HG03439 (cell line): ENCODE measurements around the gene CD180.

Experiments
- ATAC-seq: cut with Tn5 transposase; IDR thresholded peaks from one replicate; pipeline ENCODE4 v1.9.1; 2021; ENCODE audit warnings: mild to moderate bottlenecking, moderate library complexity; ENCODE audit not compliant: unreplicated experiment

CD180 gene

DNA sequence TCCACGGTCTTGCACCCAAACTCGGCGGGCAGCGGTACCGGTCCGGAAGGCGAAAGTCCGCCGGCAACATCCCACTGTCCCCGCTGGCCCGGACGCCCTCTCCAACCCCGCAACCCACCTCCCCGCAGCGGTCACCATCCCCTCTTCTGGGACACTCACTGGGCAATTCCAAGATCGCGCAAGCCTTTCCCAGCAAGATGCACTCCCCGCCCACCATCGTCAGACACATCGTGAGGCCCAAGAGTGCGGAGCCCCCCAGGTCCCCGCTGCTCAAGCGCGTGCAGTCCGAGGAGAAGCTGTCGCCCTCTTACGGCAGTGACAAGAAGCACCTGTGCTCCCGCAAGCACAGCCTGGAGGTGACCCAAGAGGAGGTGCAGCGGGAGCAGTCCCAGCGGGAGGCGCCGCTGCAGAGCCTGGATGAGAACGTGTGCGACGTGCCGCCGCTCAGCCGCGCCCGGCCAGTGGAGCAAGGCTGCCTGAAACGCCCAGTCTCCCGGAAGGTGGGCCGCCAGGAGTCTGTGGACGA, 33.3 kb downstream of the CD180 start:
- no peak for ATAC-seq

DNA sequence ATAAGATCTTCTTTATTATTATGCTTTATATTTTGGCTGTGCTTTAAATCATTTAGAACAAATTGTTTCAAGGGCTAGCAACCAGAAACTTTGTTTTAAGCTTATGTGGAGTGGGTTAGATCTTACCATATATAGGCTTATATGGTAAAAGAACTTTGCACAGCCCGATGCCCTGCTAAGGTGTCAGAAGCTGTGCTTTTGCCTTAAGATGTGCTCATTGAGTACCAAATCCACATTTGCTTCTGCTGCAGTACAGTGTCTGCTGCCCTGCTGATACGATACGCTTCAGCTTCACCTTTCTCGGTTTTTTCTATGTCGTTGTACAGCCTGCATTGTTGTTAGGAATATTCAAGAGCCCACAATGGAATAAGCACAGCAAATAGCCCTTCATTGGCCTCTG, 34.8 kb downstream of the CD180 start:
- no peak for ATAC-seq

DNA sequence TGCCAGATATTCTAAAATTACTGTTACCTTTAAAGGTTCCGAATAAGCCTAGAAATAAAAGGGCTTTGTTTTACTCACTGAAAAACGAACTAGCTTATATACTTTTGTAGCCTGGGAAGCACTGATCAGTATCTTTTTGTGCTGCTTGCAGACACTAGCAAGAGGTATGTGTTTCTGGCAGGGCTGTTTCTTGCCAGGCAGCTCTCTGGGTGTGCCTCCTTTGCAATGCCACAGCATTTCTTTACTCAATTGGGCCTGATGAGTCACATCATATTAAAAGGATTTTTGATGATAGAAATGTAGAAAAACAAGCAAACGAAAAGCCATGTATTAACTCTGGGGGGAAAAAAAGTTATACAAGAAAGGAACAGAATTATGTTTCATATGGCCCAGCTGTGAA, 35.6 kb downstream of the CD180 start:
- no peak for ATAC-seq

- no peak for ATAC-seq
Measured at GRCh38 chr5:67160272-67160671, 36.3 kb downstream of the CD180 start.

DNA sequence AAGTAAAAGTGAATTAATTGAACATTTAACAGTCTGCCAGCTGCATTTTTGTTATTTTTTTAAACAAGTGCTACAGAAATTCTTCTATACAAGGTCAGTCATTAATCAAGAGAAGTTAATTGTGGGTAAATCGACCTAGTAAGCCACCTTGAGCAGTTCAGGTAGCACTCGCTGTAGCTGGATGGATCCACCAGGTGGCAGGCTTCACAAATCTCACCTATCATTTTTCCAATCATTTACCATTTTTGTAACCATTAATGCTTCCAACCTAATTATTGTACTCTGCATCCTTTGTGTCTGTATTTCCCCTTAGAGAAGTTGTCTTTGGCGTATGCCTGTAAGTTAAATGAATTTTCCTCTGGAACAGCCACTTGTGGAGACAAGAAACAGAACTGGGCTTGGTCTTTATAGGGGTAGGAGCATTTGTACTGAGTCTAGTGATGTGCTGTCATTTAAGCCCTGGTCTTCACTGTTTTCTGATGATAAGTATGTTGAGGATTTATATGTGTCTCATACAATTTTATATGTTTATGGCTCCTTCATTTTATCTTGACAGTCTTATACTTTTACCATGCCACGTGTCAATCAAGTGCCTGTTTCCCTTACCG, 39.5 kb downstream of the CD180 start:
- ATAC-seq, result no peak

DNA sequence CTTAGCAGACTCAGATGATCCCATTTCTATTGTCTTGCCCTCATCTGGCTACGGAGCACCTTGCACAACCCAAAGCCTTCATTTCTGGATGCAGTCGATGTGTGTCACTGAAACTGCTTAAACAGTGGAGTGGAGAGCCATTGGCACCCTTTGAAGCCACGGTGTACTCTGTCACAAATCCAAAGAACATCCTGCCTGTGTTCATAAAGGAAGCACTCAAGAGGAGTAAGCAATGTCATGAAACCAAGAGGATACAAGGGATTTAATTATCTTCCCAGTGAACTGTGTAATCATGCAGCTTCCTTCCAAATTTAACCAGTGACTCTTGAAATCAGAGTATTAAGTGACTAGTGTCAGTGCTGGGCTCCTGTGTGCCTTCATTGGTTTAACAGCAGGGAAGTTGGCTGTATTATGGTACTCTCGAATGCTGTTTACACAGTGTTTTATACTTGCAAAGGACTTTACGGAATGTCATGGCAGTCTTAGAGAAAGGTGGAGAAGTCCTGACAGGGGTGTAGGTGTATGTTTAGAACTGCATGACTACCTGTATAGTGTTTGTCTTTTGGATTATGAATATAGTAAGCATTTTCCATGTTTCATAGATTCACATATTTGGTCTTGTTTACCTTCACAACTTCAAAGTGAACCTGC, 41.9 kb downstream of the CD180 start:
- ATAC-seq, result no peak

DNA sequence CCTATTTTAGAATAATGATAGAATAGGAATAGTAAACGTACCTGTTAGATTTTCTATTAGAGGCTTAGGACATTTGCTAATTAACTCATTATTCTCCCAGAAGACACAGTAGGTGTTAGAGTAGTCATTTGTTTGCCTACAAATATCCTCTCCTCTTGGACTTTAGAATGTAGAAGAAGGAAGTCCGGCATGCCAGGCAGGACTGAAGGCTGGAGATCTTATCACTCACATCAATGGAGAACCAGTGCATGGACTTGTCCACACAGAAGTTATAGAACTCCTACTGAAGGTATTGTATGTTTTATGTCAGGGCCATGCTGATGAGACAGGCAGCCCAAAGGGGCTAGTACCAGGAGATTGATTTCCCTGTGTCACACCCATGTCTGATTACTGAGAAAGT, 43.3 kb downstream of the CD180 start:
- no peak for ATAC-seq

- no peak for ATAC-seq
Measured at GRCh38 chr5:67152400-67152799, 44.2 kb downstream of the CD180 start.

GRCh38 chr5:67149951-67150523, 46.6 kb downstream of the CD180 start:
- no peak for ATAC-seq

DNA sequence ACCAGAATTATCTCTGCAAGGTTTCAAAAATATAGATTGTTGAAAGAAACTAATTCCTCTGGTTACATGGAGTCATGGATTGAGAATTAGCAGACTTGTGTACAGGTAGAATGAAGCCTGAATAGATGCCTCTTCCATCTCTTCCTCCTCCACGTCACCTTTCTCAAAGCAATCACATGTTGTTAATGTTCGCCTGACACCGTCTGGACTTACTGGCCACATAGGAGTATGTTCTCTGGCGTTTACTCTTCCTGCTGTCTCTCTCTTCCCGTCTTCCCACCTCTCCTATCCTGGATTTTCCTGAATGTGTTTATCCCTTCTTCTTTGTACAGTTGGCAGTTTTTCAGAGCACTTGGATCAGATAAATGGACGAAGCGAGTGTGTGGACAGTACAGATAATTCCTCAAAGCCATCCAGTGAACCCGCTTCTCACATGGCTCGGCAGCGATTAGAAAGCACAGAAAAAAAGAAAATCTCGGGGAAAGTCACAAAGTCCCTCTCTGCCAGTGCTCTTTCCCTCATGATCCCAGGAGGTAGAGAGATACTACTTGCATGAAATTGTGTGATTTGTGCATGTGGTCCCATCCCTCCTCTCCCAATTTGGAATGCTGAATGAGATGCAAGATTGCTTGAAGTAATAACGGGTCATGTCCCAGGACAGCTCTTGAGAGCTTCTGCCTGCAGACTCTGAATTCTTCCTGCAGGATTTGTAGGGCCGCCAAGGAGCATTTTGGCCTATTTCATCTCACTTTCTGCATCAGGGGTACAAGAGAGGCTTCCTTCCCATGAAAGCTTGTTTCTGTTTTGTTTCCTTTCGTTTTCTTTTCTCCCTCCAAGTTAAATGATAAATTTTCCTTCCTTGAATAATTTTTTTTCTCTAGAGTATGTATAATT, 47.3 kb downstream of the CD180 start:
- ATAC-seq, result no peak

DNA sequence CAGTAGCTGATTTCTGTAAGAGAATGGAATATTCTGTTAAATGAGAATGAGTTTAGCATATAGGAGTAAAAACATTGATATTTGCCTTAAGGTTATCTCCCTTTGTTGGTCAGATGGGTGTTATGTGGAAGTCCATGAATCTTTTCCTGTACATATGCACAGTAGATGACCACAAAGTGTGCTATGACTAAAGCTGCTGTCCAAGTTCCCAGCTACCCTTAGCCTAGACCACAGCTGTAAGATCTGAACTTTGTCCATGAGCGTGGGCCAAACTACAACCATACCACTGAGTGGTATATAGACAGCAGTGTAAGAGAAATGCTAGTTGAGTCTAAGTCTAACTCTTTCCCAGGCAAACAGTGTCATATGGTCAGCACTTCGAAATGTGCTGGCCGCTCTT, 48.8 kb downstream of the CD180 start:
- no peak for ATAC-seq

DNA sequence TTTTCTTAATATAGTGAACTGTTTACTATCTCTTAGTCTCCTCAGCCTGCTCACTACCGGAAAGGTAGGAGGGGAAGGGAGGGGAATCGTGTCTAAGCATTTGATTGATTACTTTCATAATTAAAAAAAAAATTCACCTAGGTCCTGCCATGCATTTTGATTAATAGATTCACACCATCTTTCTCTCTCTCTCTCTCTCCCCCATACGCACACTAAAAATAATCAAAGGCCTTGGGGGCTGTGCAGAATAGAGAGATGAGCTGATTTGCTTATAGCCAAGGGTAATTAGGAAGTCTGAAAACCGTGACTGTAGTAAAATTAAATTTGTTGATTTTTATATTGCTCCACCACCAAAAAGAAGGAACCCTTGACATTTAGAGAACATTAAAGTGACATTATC, 49.6 kb downstream of the CD180 start:
- ATAC-seq, result no peak

- no peak for ATAC-seq
Measured at GRCh38 chr5:67146574-67146973, 50.0 kb downstream of the CD180 start.

DNA sequence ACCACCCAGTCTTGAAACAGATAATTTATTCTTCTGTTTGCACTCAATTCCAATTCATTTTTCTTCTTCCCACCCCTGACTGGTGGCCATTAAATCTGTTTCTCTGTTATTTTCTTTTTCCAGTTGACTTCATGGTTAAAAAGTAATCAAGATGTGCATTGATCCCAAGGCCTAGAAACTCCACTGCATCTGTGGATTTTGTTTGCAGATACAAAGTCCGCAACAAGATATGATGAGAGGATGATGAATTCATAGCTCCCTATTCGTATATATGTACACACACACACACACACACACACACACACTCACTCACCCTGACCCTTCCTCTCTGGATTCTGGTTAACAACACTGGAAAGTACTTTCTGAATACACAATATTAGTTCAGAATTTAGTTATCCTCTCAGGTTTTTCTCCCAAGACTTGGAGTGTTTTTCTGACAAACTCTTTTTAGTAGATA, 52.4 kb downstream of the CD180 start:
- ATAC-seq, result no peak

DNA sequence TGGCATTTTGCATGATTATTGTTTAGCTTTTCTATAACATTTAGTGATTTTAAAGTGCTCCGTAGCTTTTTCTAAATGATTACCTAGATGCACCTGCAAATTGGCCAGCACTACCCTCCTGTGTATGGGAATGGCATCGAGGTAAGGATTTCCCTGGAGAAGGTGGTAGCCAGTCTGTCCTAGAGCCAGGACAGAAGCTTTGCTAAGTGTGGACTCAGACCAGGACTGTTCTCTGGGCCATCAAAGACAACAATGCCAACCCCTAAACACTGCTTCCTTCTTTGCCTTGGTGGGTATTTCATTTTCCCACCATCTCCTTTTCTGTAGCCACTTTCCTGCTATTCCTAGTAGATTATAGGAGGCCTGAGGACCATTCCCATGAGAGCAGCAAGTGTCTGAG, 53.0 kb downstream of the CD180 start:
- no peak for ATAC-seq

GRCh38 chr5:67142816-67143215, 53.8 kb downstream of the CD180 start:
- no peak for ATAC-seq

DNA sequence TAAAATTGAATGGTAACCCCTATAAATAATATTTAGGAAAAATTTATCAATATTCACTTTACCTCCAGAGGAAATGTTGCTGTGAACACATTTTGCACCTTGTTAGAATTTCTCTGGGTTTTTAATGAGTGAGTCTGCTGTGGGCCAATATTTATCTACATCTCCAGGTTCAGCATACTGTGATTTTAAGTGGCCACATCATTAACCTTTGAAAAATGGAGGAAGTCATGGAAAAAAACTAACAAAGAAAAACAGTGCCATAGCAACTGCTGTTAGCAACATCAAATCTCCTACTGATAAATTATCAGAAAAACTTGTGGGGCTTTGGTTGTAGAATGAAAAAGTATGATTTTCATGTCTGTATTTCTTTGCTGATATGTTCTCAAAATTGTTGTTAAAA, 55.0 kb downstream of the CD180 start:
- no peak for ATAC-seq

DNA sequence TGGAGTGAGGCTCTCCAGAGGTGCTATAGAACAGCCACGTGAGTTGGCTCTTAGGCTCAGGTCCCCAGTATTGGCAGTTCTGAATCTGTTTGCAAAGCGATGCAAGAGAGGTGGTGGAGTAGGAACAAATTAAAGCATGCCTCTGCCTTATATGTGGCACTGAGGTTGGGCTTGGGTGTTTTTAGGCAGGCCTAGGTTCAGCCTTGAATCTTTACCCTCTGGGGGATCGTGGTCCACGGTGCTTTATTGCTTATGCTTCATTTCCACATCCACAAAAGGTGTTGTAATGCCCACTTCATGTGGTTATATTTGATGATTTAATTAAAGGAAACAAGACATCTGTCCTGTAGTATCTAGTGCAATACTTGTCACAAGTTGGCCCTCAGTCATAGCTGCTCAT, 56.2 kb downstream of the CD180 start:
- no peak for ATAC-seq

DNA sequence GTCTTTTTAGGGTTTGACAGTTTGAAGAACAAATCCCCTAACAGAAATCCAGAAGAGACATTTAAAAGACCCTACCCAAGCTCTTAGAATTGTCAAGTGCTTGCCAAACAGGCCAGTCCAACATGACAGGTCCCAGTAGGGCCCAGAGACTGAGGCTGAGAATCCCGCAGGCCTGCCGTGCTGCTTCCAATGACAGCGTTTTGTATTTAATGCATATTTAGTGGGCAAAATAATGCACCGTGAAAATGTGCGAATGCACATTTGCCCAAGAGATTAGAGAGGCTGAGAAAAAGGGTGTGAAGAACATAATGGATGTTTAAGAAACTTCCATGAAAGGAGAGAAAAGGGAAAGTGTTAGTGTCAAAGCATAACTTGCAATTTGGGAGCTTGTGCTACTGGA, 57.6 kb downstream of the CD180 start:
- no peak for ATAC-seq

DNA sequence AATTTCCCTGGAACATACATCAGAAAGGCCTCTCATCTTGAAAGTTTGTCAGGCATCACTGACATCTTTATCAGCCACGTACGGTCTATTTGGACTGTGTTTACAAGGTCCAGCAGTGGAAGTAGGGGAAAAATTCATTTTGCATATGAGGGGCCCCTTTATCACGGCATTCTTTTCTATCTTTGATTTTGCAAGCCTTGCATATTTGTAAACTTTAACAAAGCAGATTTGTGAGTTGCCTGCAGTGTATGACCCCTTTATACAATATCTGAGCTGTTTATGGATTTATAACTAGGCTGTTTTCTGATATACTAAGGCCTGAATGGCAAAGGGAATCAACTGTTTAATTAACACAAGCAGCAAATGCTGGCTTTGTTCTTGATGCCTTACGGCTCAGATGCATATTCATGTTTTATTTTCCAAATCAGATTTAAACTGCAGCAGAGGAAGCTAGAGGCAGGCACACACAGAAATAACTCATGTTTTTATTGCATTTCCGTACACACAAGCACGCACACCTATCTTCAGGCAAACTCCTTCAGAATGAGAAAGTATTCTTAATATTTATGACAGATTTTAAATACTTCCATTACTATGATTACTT, 61.1 kb downstream of the CD180 start:
- no peak for ATAC-seq

DNA sequence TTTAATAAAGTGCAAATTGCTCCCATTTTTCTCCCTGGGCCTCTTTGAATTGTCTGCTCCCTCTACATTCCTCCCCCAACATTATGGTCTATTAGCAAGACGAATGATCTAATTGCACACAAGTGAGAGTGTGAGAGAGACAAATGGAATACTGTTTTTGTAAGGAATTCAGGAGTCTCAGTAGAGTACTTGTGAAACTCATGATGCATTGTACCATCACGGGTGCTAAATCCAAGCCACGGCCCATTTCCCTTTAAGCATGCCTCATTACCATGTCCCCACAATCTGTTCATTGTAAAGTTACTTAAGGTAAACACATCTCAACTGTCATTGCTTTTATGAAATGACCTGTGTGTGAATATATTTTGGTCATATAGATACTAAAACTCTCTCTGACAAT, 62.8 kb downstream of the CD180 start:
- no peak for ATAC-seq
